Left cardiac atrium (tissue), 4 donors: Measurements from ENCODE around the gene CABLES1. TPM values are rescaled to one million over a fixed set of nuclear protein-coding genes. Genes with fewer than 3 reads are reported as not detected.
"Not testable (repeated sequence)": the region's sequence is repeated elsewhere in the genome, so short reads cannot be mapped to it uniquely, and the experiment has no call there.

Experiments
- ATAC-seq, 2 donors: fragments of 200-7000 bp; cut with Tn5 transposase; one replicate each; pipeline ENCODE4 v1.9.1; 2020; ENCODE audit warnings: mild to moderate bottlenecking in 2 of 2, moderate library complexity in 2 of 2
- DNase-seq: peaks from one replicate; pipeline ENCODE4 v3.0.0-alpha.2; 2020
- intact Hi-C, 2 donors: fragments of 100-400 bp; cut with DNase I; formaldehyde crosslinking; loops; one replicate each; pipeline versions ENCODE4 v1.14.1 to v1.15.1; 2022 to 2023
- long read RNA-seq: library from polyadenylated mRNA; unstranded; transcript quantifications from one replicate; pipeline ENCODE4 v2.0.0, GENCODE V29; 2021
- total RNA-seq, 2 donors: library from RNA; stranded (reverse); fragmentation: NEBNext Ultra II Directional; extraction: Animal tissue kit (Norgen Biotek cat#: 25700); gene quantifications; one replicate each; pipeline ENCODE4 v1.2.1, GENCODE V29; 2021
- donor health status: DM: no; HTN: yes; CAD: no.
- donor health status: DM: no; HTN: yes; CAD: no; lungs with severe emphysema.
- donor health status: DM: yes; HTN: yes; CAD: no.
- donor health status: Dilated cardiomyopathy.

The CABLES1 gene, protein sequence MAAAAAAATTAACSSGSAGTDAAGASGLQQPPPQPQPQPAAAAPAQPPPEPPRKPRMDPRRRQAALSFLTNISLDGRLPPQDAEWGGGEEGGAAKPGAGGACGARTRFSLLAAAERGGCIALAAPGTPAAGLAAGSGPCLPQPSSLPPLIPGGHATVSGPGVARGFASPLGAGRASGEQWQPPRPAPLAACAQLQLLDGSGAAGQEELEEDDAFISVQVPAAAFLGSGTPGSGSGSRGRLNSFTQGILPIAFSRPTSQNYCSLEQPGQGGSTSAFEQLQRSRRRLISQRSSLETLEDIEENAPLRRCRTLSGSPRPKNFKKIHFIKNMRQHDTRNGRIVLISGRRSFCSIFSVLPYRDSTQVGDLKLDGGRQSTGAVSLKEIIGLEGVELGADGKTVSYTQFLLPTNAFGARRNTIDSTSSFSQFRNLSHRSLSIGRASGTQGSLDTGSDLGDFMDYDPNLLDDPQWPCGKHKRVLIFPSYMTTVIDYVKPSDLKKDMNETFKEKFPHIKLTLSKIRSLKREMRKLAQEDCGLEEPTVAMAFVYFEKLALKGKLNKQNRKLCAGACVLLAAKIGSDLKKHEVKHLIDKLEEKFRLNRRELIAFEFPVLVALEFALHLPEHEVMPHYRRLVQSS
- total RNA-seq, result 10 to 100 TPM in 1 of 2 donors, 1 to 10 TPM in 1; 6.6 to 20.4 TPM
- long read RNA-seq, partial matches to known transcripts, result 0 of 1 reads
- long read RNA-seq, other reads (novel, unspliced or antisense), result 1 of 1 reads

GRCh38 chr18:23134780-23135549, at the start of gene CABLES1:
CABLES1 (plus strand) TSS chr18:23135485; CDS start chr18:23135763, 278 bp downstream.
- ATAC-seq (peak; percentile 5 to 18), DNase-seq (peak; percentile 60)
- intact Hi-C loops, result loop anchor here (5.0 to 10.0 kb wide), 4 partner anchors 100 to 277 kb away; no protein-coding TSS in a partner anchor

GRCh38 chr18:23087352-23087751, 47.9 kb upstream of the CABLES1 start:
- intact Hi-C loops, result no loop called here
- DNase-seq (no peak), ATAC-seq (no peak)

DNA sequence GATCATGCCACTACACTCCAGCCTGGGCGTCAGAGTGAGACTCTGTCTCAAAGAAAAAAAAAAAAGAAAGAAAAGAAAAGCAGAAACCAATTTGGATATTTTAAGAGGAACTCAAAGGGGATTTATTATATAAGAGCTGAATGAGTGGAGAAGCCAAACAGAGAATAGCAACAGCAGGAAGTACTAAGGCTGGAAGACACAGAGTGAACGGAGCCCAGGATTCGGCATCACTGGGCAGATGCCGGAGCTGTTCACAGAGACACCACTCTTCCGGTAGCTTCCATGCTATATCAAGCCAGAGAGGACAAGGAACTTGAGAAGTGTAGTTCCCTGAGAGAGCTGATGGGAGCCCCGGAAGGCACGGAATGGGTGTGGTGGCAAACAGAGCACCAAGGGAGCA, 47.0 kb upstream of the CABLES1 start:
- ATAC-seq (peak in 1 of 2 donors; percentile 35), DNase-seq (no peak)
- intact Hi-C loops, result no loop called here

DNA sequence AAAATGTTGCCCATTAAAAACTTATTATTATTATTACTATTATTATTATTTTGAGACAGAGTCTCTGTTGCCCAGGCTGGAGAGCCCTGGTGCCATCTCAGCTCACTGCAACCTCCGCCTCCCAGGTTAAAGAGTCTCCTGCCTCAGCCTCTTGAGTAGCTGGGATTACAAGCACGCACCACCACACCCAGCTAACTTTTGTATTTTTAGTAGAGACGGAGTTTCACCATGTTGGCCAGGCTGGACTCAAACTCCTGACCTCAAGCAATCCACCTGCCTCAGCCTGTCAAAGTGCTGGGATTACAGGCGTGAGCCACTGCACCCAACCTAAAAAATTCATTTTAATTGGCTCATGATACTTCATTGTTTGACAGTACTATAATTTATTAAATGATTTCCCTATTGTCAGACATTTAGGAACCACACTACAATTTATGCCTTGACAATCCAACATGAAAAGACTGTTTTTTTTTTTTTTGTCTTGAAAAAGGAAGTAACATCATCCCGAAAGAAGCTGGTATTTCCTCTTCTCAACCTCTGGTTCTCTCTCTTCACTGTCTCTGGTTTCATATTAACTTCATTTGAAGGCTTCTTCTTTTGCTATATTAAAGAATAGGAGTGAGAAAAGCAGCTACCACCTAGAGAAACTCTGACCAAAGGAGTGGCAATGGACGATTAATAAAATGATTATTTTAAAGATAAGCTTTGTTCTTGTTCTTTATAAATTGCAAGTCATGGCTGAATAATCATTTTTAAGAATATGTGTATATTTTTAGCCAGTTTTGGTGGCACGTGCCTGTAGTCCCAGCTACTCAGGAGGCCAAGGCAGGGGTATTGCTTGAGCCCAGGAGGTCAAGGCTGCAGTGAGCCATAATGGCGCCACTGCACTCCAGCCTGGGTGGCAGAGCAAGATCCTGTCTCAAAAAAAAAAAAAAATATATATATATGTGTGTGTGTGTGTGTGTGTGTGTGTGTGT, 44.0 kb upstream of the CABLES1 start:
- intact Hi-C loops, DNase-seq, ATAC-seq: not testable (repeated sequence)

- ATAC-seq, result no peak
- DNase-seq, result no peak
- intact Hi-C loops, result no loop called here
Measured at GRCh38 chr18:23092121-23092520, 43.2 kb upstream of the CABLES1 start.

DNA sequence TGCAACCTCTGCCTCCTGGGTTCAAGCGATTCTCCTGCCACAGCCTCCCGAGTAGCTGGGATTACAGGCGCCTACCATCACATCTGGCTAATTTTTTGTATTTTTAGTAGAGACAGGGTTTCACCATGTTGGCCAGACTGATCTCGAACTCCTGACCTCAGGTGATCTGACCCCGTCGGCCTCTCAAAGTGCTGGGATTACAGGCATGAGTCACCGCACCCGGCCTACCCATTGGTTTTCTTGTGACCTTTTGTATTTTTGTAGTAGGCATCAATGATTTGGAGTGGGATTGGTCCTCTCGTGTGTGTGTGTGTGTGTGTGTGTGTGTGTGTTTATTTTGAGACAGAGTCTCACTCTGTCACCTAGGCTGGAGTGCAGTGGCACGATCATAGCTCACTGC, 42.2 kb upstream of the CABLES1 start:
- intact Hi-C loops, ATAC-seq, DNase-seq: not testable (repeated sequence)

- DNase-seq, result no peak
- intact Hi-C loops, result no loop called here
- no peak for ATAC-seq
Measured at GRCh38 chr18:23093772-23094171, 41.5 kb upstream of the CABLES1 start.

GRCh38 chr18:23094411-23095190, 40.7 kb upstream of the CABLES1 start:
- DNase-seq (no peak), ATAC-seq (no peak)
- intact Hi-C loops, result no loop called here

DNA sequence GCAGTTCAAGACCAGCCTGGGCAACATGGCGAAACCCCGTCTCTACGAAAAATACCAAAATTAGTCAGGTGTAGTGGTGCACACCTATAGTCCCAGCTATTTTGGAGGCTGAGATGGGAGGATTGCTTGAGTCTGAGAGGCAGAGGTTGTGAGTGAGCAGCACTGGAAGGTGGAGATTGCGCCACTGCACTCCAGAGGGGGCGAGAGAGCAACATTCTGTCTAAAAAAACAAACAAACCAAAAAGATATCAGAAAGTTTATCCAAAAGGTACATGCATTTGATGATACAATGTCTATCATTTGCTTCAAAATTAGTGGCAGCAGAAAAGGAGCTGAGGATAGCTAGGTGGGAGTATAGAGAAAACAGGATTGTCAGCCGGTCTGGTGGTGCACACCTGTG, 39.8 kb upstream of the CABLES1 start:
- no peak for DNase-seq
- ATAC-seq, result no peak
- intact Hi-C loops, result no loop called here

DNA sequence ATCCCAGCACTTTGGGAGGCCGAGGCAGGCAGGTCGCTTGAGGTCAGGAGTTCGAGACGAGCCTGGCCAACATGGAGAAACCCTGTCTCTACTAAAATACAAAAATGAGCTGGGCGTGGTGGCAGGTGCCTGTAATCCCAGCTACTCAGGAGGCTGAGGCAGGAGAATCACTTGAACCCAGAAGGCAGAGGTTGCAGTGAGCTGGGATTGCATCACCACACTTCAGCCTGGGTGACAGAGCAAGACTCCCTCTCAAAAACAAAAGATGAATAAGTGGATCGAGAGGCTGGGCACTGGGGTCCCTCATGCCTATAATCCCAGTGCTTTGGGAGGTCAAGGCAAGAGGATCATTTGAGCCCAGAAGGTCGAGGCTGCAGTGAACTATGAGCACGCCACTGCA, 38.3 kb upstream of the CABLES1 start:
- DNase-seq, ATAC-seq, intact Hi-C loops: not testable (repeated sequence)

- ATAC-seq, result no peak
- intact Hi-C loops, result no loop called here
- DNase-seq, result no peak
Measured at GRCh38 chr18:23099621-23100020, 35.7 kb upstream of the CABLES1 start.

DNA sequence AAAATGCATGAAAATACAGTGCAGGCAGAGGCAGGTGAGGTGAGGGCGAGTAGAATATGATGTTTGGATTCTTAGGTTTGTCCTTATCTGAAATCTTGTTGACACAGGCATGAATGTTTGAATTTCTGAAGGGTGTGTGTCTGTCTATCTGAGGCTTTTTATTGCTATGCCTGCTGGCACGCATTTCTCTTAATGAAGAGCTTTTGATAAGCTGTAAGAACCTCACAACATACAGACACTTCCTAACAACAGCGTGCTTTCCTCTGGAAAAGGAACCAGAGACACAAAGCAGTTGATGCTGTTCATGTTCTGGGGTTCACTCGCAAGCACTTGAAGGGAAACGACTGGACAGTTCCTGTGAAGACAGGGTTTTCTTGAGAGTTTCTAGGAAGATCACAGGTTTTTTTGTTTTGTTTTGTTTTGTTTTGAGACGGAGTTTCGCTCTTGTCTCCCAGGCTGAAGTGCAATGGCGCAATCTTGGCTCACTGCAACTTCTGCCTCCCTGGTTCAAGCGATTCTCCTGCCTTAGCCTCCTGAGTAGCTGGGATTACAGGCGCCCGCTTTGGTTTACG, 33.3 kb upstream of the CABLES1 start:
- DNase-seq (no peak), ATAC-seq (peak in 1 of 2 donors; percentile 79)
- intact Hi-C loops, result no loop called here

- intact Hi-C loops, result no loop called here
- DNase-seq (no peak), ATAC-seq (no peak)
Measured at GRCh38 chr18:23102493-23103261, 32.6 kb upstream of the CABLES1 start.

- DNase-seq (no peak), ATAC-seq (no peak)
- intact Hi-C loops, result no loop called here
Measured at GRCh38 chr18:23103449-23103848, 31.8 kb upstream of the CABLES1 start.

- DNase-seq (no peak), ATAC-seq (no peak)
- intact Hi-C loops, result no loop called here
Measured at GRCh38 chr18:23105030-23105429, 30.3 kb upstream of the CABLES1 start.

DNA sequence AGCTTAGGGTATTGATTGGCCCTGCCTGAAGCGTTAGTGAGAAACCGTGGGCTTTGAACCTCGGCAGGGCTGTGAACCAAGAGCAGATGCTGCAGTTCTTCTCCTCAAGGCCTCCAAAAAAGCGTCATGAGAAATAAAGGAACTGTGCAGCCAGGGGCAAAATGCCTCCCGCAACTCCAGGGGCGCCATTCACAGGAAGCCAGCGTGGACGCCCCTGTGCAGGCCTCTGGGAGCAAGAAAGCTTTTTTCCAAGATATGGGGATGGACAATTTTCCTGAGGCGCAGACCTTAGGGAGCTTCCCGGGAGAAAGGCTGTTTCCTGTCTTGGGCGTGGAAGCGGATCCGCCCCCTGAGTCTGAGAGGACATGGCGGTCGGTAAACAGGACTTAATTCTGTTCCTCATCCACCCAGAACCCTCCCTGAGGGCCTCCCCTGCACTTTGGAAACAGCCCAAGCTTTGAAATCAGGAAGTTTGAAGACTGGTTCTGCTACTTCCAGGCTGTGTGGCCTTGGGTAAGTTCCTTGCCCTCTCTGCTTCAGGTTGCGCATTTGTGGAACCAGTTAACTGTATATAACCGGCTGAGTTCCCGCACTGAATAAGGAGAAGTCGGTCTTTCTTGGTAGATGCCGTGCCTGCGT, 29.6 kb upstream of the CABLES1 start:
- intact Hi-C loops, result no loop called here
- DNase-seq (no peak), ATAC-seq (peak in 1 of 2 donors; percentile 22)
